Lower lobe of right lung (tissue), 2 donors: ENCODE data around the gene DCAKD. TPM values are rescaled to one million over a fixed set of nuclear protein-coding genes. Genes with fewer than 3 reads are reported as not detected.

Experiments
- ATAC-seq, 2 donors: fragments of 200-7000 bp; cut with Tn5 transposase; one replicate each; pipeline ENCODE4 v1.9.1; 2020 to 2022; ENCODE audit warnings: mild to moderate bottlenecking in 2 of 2, moderate library complexity in 2 of 2
- DNase-seq: peaks from one replicate; pipeline ENCODE4 v3.0.0-alpha.2; 2020
- H3K27ac ChIP-seq: fragments of 200-600 bp; one replicate; pipeline ENCODE4 v1.8.0; 2022
- H3K27me3 ChIP-seq: fragments of 200-600 bp; one replicate; pipeline ENCODE4 v1.8.0; 2022; ENCODE audit warnings: low read depth
- H3K36me3 ChIP-seq: fragments of 200-600 bp; one replicate; pipeline ENCODE4 v1.8.0; 2022; ENCODE audit warnings: mild to moderate bottlenecking
- H3K4me1 ChIP-seq: fragments of 200-600 bp; one replicate; pipeline ENCODE4 v1.8.0; 2022
- H3K4me3 ChIP-seq: fragments of 200-600 bp; one replicate; pipeline ENCODE4 v1.8.0; 2022; ENCODE audit warnings: mild to moderate bottlenecking
- H3K9me3 ChIP-seq: fragments of 200-600 bp; one replicate; pipeline ENCODE4 v1.8.0; 2022
- intact Hi-C: fragments of 100-400 bp; cut with DNase I; formaldehyde crosslinking; loops from one replicate; pipeline ENCODE4 v1.11.0; 2022
- total RNA-seq: library from RNA; stranded (reverse); fragmentation: NEBNext Ultra II Directional; extraction: Animal tissue kit (Norgen Biotek cat#: 25700); gene quantifications from one replicate; pipeline ENCODE4 v1.2.1, GENCODE V29; 2021
- TF ChIP-seq, protein P1 (sequence below): fragments of 200-600 bp; IDR thresholded peaks from one replicate; pipeline ENCODE4 v1.8.0; 2022; ENCODE audit warnings: antibody characterized with exemption, mild to moderate bottlenecking
- donor health status: DM: no; HTN: yes; CAD: no; lungs with severe emphysema.

The DCAKD gene
- total RNA-seq, 1 donor from 2014 or later = 20.1 TPM

DNA sequence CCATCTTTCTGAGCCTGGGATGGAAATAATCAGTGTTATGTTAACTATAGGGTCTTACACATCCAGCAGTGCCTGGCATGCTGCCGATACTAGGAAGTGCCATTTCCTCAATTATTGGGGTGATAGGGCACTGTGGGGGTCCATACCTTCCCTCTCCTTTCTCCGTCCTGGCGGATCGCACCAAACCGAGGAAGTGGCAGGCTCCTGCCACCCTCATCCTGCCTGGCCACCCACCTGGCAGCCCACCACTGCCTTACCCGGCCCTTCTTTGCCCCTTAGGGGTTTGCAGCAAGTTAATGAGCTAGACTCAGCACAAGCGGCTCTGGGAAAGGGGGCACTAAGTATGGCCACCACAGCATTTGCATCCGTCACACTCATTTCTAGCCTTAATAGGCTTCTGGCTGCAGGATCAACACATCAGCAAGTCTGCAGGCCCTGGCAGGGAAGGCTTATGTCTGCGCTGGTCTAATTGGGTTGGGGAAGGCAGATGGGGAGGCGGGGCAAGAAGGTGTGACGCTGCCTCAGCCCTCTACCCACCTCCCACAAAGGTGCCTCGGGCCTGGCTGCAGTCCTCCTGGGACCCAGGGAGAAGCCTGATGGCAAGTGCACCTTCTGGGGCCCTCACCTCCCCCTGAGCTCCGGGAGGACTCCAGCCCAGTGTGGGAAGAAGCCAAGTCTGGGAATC, 28.6 kb downstream of the DCAKD start:
- ATAC-seq (no peak), DNase-seq (no peak)
- H3K9me3 ChIP-seq = no peaks in the 10 kb centered on the region
- TF ChIP-seq, protein P1, sequence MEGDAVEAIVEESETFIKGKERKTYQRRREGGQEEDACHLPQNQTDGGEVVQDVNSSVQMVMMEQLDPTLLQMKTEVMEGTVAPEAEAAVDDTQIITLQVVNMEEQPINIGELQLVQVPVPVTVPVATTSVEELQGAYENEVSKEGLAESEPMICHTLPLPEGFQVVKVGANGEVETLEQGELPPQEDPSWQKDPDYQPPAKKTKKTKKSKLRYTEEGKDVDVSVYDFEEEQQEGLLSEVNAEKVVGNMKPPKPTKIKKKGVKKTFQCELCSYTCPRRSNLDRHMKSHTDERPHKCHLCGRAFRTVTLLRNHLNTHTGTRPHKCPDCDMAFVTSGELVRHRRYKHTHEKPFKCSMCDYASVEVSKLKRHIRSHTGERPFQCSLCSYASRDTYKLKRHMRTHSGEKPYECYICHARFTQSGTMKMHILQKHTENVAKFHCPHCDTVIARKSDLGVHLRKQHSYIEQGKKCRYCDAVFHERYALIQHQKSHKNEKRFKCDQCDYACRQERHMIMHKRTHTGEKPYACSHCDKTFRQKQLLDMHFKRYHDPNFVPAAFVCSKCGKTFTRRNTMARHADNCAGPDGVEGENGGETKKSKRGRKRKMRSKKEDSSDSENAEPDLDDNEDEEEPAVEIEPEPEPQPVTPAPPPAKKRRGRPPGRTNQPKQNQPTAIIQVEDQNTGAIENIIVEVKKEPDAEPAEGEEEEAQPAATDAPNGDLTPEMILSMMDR = no peak
- H3K27ac ChIP-seq = no peak overlapping the region
- H3K4me3 ChIP-seq = no peak overlapping the region
- peaks cover 30% of the 10 kb centered on the region for H3K27me3 ChIP-seq
- no peaks in the 10 kb centered on the region for H3K36me3 ChIP-seq
- intact Hi-C loops = no loop called here
- H3K4me1 ChIP-seq = peaks cover 29% of the 10 kb centered on the region

DNA sequence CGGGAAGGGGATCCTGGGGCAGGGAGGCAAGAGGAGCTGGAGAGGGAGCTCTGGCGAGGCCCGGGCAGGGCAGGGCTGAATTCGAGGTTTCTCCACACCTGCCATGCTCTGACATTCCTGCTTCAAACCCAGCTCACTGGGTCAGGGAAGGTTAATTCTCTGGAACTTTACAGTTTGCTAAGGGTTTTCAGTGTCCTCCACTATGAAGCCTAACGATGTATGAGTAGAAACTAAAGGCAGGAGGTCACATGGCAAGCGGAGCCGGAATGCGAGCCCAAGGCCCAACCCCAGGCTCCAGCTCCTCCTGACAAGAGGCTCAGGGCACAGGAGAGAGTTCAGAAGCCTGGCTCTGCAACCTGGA, 29.2 kb downstream of the DCAKD start:
- Histone ChIP-seq H3K27me3 (peaks cover 30% of the 10 kb centered on the region), H3K36me3 (no peaks in the 10 kb centered on the region), H3K4me3 (peak overlapping the region; percentile 55), H3K27ac (peak overlapping the region; percentile 72), H3K9me3 (no peaks in the 10 kb centered on the region), H3K4me1 (peaks cover 29% of the 10 kb centered on the region)
- TF ChIP-seq, protein P1 = no peak
- ATAC-seq = peak in 1 of 2 donors; percentile 2
- intact Hi-C loops = no loop called here
- no peak for DNase-seq

DNA sequence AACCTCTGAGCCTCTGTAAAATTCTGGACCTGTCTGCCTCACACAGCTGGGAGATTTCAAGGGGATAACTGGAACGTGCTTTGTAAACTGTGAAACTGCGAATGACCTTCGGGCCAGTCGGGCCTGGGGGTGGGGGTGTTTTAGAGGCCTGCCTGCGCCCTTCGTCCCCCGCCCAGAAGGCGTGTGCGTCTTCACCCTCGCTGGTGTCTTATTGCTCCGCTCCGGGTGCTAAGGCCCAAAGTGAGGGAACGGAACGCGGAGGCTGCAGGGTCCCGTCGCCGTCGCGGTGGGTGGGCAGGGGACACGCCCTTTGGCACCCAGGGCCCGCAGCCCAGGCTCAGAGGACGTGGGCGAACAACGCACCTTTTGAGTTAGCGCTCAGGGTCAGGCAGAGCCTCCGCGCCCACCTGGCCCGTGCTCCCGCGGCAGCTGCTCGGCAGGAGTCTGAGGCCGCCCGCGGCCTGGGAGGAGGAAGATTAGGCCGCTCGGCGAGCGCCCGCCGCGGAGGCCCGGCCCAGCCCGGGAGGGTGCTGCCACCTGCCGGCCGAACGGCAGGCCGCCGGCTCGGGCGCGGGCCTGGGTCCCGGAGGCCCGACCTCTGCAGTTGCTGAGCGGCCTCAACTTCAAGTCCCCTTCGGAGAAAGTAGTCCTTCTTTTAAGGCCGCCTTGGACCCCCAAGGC, 29.7 kb downstream of the DCAKD start:
- H3K36me3 ChIP-seq = no peaks in the 10 kb centered on the region
- H3K9me3 ChIP-seq = no peaks in the 10 kb centered on the region
- H3K4me3 ChIP-seq = peak overlapping the region; percentile 55
- peak; percentile 79 for DNase-seq
- H3K27me3 ChIP-seq = peaks cover 30% of the 10 kb centered on the region
- H3K27ac ChIP-seq = peak overlapping the region; percentile 72
- intact Hi-C loops = no loop called here
- peak; percentile 88 to 91 for ATAC-seq
- TF ChIP-seq, protein P1 = peak; percentile 97
- peaks cover 29% of the 10 kb centered on the region for H3K4me1 ChIP-seq

- Histone ChIP-seq H3K36me3 (no peaks in the 10 kb centered on the region), H3K9me3 (no peaks in the 10 kb centered on the region), H3K4me1 (peaks cover 29% of the 10 kb centered on the region), H3K27me3 (peaks cover 30% of the 10 kb centered on the region), H3K4me3 (no peak overlapping the region), H3K27ac (no peak overlapping the region)
- DNase-seq (no peak), ATAC-seq (no peak)
- TF ChIP-seq, protein P1 = no peak
- intact Hi-C loops = no loop called here
Observed at GRCh38 chr17:45020354-45021138, 30.9 kb downstream of the DCAKD start.

DNA sequence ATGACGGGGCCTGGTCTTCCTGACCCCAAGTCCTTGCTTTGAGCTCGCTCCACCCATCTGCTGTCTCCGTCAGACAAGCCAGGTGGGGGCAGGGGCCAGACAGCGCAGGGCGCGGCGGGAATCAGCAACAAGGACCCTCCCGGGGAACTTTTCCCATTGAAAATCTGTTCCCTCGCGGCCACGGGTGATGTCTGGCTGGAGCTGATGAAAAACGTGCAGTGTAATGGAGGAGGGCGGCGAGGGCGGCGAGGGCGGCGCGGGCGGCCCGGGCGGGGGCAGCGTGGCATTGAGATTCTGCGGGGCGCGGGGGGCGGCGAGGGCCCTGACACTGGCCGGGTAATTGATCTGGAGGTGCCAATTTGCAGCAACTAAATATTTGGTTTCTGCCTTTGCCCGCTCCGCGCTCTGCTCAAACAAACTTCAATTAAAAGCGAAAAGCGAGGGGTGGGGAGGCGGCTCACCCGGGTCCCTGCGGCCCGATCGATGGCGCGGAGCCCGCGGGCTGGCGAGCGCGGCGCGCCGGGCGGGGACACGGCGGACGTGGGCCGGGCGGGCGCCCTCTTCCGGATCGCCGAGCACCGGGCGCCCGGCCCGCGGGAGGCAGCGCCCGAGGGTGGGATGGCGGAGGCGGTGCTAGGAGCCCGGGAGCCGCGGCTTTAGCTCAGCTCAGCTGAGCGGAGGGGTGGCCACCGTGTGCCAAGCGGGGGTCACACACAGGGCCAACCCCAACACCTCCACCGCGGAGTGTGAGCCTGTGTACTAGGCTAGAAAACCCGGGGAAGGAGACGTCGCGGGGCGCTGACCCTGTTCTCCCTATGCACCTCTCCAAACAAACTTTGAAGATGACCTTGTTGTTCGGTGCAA, 32.4 kb downstream of the DCAKD start:
- H3K9me3 ChIP-seq = no peaks in the 10 kb centered on the region
- peaks cover 29% of the 10 kb centered on the region for H3K4me1 ChIP-seq
- H3K27ac ChIP-seq = no peak overlapping the region
- TF ChIP-seq, protein P1 = peak; percentile 38
- intact Hi-C loops = loop anchor here (10.0 kb wide), 1 partner anchor 94 kb away; no protein-coding TSS in a partner anchor
- no peaks in the 10 kb centered on the region for H3K36me3 ChIP-seq
- peaks cover 30% of the 10 kb centered on the region for H3K27me3 ChIP-seq
- peak overlapping the region; percentile 59 for H3K4me3 ChIP-seq
- peak; percentile 52 for DNase-seq
- peak; percentile 84 to 86 for ATAC-seq
